Stimulated activated naive CD4-positive, alpha-beta T cell (primary cell): ENCODE data around the gene ELL.
"Not testable (repeated sequence)": the region's sequence is repeated elsewhere in the genome, so short reads cannot be mapped to it uniquely, and the experiment has no call there.

Experiments used
- DNase-seq, 6 experiments: peaks; one replicate each; lab custom pipeline; 2025; lab: John Stamatoyannopoulos, UW

Gene ELL

GRCh38 chr19:18521692-18522123 lies at the start of gene ELL:
ELL (minus strand) TSS chr19:18522070; CDS start chr19:18522055, 15 bp downstream.
- DNase-seq = no peak

GRCh38 chr19:18568367-18568766 lies 46.5 kb upstream of the ELL start:
- DNase-seq = no peak

GRCh38 chr19:18566953-18567352 lies 45.1 kb upstream of the ELL start:
- DNase-seq = no peak

GRCh38 chr19:18562086-18562485 lies 40.2 kb upstream of the ELL start:
- DNase-seq = no peak

- no peak for DNase-seq
Observed at GRCh38 chr19:18559685-18560084, 37.8 kb upstream of the ELL start.

GRCh38 chr19:18558604-18559003 lies 36.7 kb upstream of the ELL start:
- no peak for DNase-seq

- DNase-seq = peak in 1 of 6 experiments; percentile 31
Observed at GRCh38 chr19:18558202-18558555, 36.3 kb upstream of the ELL start.

GRCh38 chr19:18557411-18558201 lies 35.7 kb upstream of the ELL start, which contains the start of gene KXD1:
KXD1 (plus strand) TSS chr19:18557870; CDS start chr19:18562057, 4,187 bp downstream.
- DNase-seq = peak; percentile 85 to 98 (median 97)

GRCh38 chr19:18551631-18552030 lies 29.8 kb upstream of the ELL start:
- DNase-seq = no peak

- peak; percentile 46 to 82 (median 70) for DNase-seq
Observed at GRCh38 chr19:18543814-18544475, 22.1 kb upstream of the ELL start.

GRCh38 chr19:18542941-18543813 lies 21.3 kb upstream of the ELL start, which contains the start of gene FKBP8:
FKBP8 (minus strand) TSS chr19:18543573; CDS start chr19:18541970, 1,603 bp downstream.
- DNase-seq = peak; percentile 79 to 91 (median 90)

GRCh38 chr19:18541992-18542940 lies 20.4 kb upstream of the ELL start:
- peak in 1 of 6 experiments; percentile 37 for DNase-seq

GRCh38 chr19:18541258-18541991 lies 19.6 kb upstream of the ELL start:
- DNase-seq = no peak

GRCh38 chr19:18540200-18540599 lies 18.3 kb upstream of the ELL start:
- DNase-seq = not testable (repeated sequence)

- DNase-seq = no peak
Observed at GRCh38 chr19:18539372-18539771, 17.5 kb upstream of the ELL start.

- no peak for DNase-seq
Observed at GRCh38 chr19:18538115-18538514, 16.2 kb upstream of the ELL start.

GRCh38 chr19:18537431-18537830 lies 15.6 kb upstream of the ELL start:
- DNase-seq = no peak

GRCh38 chr19:18536475-18536874 lies 14.6 kb upstream of the ELL start:
- no peak for DNase-seq

- no peak for DNase-seq
Observed at GRCh38 chr19:18533058-18533457, 11.2 kb upstream of the ELL start.

- DNase-seq = no peak
Observed at GRCh38 chr19:18532168-18532890, 10.5 kb upstream of the ELL start.
